Breast epithelium (tissue), 3 donors: ENCODE results near the gene SVBP.

Experiments
- POLR2A ChIP-seq: fragments of 450-650 bp; IDR thresholded peaks from one replicate; pipeline ENCODE4 v1.6.1; 2016; ENCODE audit warnings: antibody characterized with exemption, mild to moderate bottlenecking, moderate library complexity
- POLR2AphosphoS5 ChIP-seq, 3 donors: sonication (generic); formaldehyde crosslinking; IDR thresholded peaks; one replicate each; pipeline ENCODE4 v1.6.1; 2017; ENCODE audit warnings: antibody characterized with exemption in 3 of 3
- TF ChIP-seq, protein P1 (sequence below), 3 donors: fragments of 450-650 bp; IDR thresholded peaks; one replicate each; pipeline ENCODE4 v1.5.1; 2016 to 2017; ENCODE audit warnings: antibody characterized with exemption in 3 of 3, mild to moderate bottlenecking in 3 of 3, moderate library complexity in 3 of 3

- TF ChIP-seq POLR2AphosphoS5 (IDR thresholded peaks at IDR 0.05) (no peak), POLR2A (no peak)
- TF ChIP-seq, protein P1, sequence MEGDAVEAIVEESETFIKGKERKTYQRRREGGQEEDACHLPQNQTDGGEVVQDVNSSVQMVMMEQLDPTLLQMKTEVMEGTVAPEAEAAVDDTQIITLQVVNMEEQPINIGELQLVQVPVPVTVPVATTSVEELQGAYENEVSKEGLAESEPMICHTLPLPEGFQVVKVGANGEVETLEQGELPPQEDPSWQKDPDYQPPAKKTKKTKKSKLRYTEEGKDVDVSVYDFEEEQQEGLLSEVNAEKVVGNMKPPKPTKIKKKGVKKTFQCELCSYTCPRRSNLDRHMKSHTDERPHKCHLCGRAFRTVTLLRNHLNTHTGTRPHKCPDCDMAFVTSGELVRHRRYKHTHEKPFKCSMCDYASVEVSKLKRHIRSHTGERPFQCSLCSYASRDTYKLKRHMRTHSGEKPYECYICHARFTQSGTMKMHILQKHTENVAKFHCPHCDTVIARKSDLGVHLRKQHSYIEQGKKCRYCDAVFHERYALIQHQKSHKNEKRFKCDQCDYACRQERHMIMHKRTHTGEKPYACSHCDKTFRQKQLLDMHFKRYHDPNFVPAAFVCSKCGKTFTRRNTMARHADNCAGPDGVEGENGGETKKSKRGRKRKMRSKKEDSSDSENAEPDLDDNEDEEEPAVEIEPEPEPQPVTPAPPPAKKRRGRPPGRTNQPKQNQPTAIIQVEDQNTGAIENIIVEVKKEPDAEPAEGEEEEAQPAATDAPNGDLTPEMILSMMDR (IDR thresholded peaks at IDR 0.05): no peak
Observed at GRCh38 chr1:42832641-42833240, 15.5 kb upstream of the SVBP start.
